ENCODE results near the gene STXBP1. TPM values are rescaled to one million over a fixed set of nuclear protein-coding genes. Genes with fewer than 3 reads are reported as not detected.
A peak's percentile ranks its signal among the peaks of the same experiment; 100 is the strongest.

The STXBP1 gene
- total RNA-seq, 1 experiment from 2014 or later: 0.36 TPM

- no peaks in the 10 kb centered on the region for H3K36me3 ChIP-seq
- H3K9me3 ChIP-seq: no peaks in the 10 kb centered on the region
- DNase-seq: no peak
These were observed 21.9 kb downstream of the STXBP1 start for GRCh38 chr9:127634021-127634420.

DNA sequence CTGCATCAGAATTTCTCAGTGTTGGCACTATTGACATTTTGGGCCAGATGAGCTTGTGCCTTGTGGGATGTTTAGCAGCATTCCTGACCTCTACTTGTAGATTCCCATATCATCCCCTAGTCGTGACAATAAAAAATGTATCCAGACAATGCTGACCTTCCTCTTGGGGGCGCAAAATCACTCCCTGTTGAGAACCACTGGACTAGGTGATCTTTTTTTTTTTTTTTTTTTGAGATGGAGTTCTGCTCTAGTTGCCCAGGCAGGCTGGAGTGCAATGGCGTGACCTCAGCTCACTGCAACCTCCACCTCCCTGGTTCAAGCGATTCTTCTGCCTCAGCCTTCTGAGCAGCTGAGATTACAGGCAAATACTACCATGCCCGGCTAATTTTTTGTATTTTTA lies 22.6 kb downstream of the STXBP1 start:
- Histone ChIP-seq H3K27me3 (no peaks in the 10 kb centered on the region), H3K36me3 (no peaks in the 10 kb centered on the region), H3K4me3 (no peak overlapping the region), H3K9me3 (no peaks in the 10 kb centered on the region)
- DNase-seq: no peak

More at GRCh38 chr9:127634021-127634420, 21.9 kb downstream of the STXBP1 start:
- no peaks in the 10 kb centered on the region for H3K27me3 ChIP-seq
- H3K4me3 ChIP-seq: no peak overlapping the region

GRCh38 chr9:127635201-127635735 lies 23.2 kb downstream of the STXBP1 start:
- Histone ChIP-seq H3K9me3 (no peaks in the 10 kb centered on the region), H3K27me3 (no peaks in the 10 kb centered on the region), H3K36me3 (no peaks in the 10 kb centered on the region), H3K4me3 (no peak overlapping the region)
- DNase-seq: no peak

DNA sequence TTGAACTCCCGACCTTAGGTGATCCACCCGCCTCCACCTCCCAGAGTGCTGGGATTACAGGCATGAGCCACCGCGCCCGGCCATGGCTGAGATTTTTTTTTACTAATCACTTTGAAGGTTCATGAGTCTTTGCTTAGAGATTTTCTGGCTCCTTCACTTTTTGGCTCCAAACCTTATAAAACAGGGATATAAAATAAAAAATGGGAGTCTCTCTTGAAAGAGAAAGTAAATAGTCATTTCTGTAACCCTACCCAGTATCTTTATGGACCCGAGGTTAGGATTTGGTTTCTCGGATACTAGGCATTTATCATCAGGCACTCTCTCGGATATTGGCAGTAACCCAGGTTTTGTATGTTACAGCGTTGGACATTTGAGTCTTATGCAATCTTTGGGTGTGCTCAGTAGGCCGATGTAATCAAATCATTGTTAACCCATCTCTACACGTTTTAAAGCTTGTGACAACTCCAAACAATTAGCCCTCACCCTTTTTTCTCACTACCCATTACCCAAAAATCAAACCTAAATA lies 25.3 kb downstream of the STXBP1 start:
- DNase-seq: peak; percentile 43
- no peaks in the 10 kb centered on the region for H3K36me3 ChIP-seq
- peak overlapping the region; percentile 15 for H3K4me3 ChIP-seq
- no peaks in the 10 kb centered on the region for H3K27me3 ChIP-seq
- no peaks in the 10 kb centered on the region for H3K9me3 ChIP-seq

- no peaks in the 10 kb centered on the region for H3K36me3 ChIP-seq
- no peak for DNase-seq
- H3K27me3 ChIP-seq: no peaks in the 10 kb centered on the region
- H3K4me3 ChIP-seq: no peak overlapping the region
- H3K9me3 ChIP-seq: no peaks in the 10 kb centered on the region
These were observed 28.9 kb downstream of the STXBP1 start for GRCh38 chr9:127640908-127641545.

DNA sequence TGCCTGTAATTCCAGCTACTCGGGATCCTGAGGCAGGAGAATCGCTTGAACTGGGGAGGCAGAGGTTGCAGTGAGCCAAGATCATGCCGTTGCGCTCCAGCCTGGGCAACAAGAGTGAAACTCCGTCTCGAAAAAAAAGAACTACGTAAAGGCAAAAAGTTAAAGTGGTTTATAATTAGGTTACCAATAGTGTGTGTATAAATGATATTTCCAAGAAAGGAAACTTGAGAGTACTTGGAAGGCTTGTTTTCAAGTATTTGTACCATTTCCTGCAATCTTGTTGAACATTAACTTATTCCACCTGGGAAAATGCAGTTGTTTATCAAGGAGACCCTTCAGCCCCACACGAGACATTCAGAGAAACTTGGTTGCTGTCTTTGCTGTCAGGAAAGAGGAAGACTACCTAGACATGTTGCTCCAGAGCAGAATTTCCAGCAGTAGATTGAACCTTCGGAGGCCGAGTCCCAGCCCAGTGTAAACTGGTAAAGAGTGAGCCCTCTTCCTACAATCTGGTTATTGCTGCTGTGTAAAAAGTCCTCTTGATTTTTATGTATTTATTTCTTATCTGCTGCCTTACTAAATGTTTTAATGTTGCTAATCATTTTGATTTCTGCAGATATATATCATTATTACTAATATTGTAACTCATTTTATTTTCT lies 30.1 kb downstream of the STXBP1 start:
- no peaks in the 10 kb centered on the region for H3K36me3 ChIP-seq
- DNase-seq: no peak
- no peaks in the 10 kb centered on the region for H3K9me3 ChIP-seq
- H3K4me3 ChIP-seq: no peak overlapping the region
- no peaks in the 10 kb centered on the region for H3K27me3 ChIP-seq

GRCh38 chr9:127644146-127644827 lies 32.2 kb downstream of the STXBP1 start:
- Histone ChIP-seq H3K27me3 (no peaks in the 10 kb centered on the region), H3K36me3 (no peaks in the 10 kb centered on the region), H3K9me3 (no peaks in the 10 kb centered on the region), H3K4me3 (no peak overlapping the region)
- no peak for DNase-seq

GRCh38 chr9:127644943-127645342 lies 32.9 kb downstream of the STXBP1 start:
- no peak for DNase-seq
- H3K36me3 ChIP-seq: no peaks in the 10 kb centered on the region
- no peaks in the 10 kb centered on the region for H3K9me3 ChIP-seq
- no peak overlapping the region for H3K4me3 ChIP-seq
- H3K27me3 ChIP-seq: no peaks in the 10 kb centered on the region

DNA sequence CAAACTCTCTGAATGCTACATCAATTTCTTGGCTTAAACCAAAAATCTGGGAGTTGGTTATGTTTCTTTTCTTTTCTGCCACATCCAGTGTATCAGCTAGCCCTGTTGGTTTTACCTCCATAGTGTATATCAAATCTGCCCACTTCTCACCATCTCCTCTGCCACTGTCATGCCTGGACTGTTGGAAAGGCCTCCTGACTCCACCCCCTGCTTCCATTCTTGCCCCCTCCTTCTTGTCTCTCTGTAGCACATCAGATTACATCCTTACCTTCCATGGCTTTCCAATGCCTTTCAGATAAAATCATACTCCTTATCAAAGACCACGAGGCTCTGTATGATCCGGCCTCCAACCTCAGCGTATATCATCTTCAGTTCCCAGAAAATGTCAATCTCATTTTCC lies 35.4 kb downstream of the STXBP1 start:
- H3K36me3 ChIP-seq: no peaks in the 10 kb centered on the region
- DNase-seq: no peak
- H3K9me3 ChIP-seq: no peaks in the 10 kb centered on the region
- no peaks in the 10 kb centered on the region for H3K27me3 ChIP-seq
- no peak overlapping the region for H3K4me3 ChIP-seq

GRCh38 chr9:127650518-127650917 lies 38.4 kb downstream of the STXBP1 start:
- Histone ChIP-seq H3K9me3 (no peaks in the 10 kb centered on the region), H3K4me3 (no peak overlapping the region)

GRCh38 chr9:127651697-127652610 lies 39.9 kb downstream of the STXBP1 start:
- H3K4me3 ChIP-seq: no peak overlapping the region
- H3K9me3 ChIP-seq: no peaks in the 10 kb centered on the region
- H3K36me3 ChIP-seq: no peaks in the 10 kb centered on the region
- H3K27me3 ChIP-seq: no peaks in the 10 kb centered on the region
- no peak for DNase-seq

More at GRCh38 chr9:127650518-127650917, 38.4 kb downstream of the STXBP1 start:
- no peaks in the 10 kb centered on the region for H3K27me3 ChIP-seq
- DNase-seq: no peak
- H3K36me3 ChIP-seq: no peaks in the 10 kb centered on the region

DNA sequence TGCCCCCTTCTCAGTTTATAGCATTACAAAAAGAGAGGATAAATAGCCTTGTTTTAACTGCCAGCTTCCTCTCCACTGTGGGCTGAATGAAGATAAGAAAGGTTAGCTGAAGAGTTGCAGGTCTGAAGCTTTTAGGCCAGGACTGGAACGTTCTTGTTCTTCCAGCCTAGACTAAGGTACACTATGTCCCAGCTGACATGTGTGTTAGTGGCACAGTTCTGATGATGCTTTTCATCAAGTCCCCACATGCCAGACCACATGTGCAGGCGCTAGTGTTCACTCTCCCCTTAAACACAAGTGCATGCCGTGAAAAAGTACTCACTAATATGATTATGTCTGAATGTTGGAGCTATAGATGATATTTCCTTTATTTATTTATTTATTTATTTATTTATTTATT lies 40.7 kb downstream of the STXBP1 start:
- Histone ChIP-seq H3K4me3 (no peak overlapping the region), H3K36me3 (no peaks in the 10 kb centered on the region), H3K27me3 (no peaks in the 10 kb centered on the region), H3K9me3 (no peaks in the 10 kb centered on the region)
- DNase-seq: no peak

- Histone ChIP-seq H3K9me3 (no peaks in the 10 kb centered on the region), H3K36me3 (no peaks in the 10 kb centered on the region), H3K4me3 (no peak overlapping the region), H3K27me3 (no peaks in the 10 kb centered on the region)
- no peak for DNase-seq
These were observed 42.5 kb downstream of the STXBP1 start for GRCh38 chr9:127654619-127655018.

DNA sequence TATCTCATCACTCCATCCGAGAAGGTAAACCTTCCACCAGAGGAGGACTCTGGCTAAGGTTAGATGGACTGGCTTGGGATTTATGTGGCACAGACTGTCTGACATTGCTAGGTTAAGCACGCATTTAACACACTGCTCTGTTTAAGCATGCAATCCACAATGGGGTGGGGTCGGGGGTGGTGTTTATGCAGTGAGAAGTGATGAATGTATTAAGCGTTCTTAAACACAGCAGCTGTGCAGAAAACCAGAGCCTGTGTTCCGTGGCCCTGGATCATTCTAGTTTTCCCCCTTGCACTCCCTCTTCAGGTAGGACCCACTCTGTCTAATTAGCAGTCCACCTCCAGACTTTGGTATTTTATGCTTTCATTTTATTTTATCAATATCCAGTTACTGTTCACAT lies 46.4 kb downstream of the STXBP1 start:
- Histone ChIP-seq H3K36me3 (no peaks in the 10 kb centered on the region), H3K9me3 (no peaks in the 10 kb centered on the region), H3K27me3 (no peaks in the 10 kb centered on the region), H3K4me3 (no peak overlapping the region)
- no peak for DNase-seq

GRCh38 chr9:127660886-127661741 lies 49.0 kb downstream of the STXBP1 start:
- no peak for DNase-seq
- no peaks in the 10 kb centered on the region for H3K36me3 ChIP-seq
- no peaks in the 10 kb centered on the region for H3K9me3 ChIP-seq
- no peak overlapping the region for H3K4me3 ChIP-seq
- H3K27me3 ChIP-seq: no peaks in the 10 kb centered on the region

DNA sequence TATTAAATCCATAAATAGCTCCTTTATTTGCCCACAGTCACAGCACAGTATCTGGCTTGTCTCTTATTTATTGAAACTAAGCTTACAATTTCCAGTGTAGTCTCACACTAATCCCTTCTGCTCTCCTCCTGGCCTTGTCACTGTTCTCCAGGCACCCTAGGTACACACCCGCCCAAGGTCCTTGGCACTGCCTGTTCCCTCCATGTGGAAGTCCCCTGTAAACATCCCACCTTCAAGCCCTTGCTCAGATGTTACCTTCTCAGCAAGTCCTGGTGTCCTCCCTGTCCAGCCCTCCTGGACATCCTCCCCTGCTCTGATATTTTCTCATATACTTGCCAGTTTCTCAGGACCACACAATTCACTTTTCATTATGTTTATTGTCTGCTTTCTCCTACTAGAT lies 50.5 kb downstream of the STXBP1 start:
- Histone ChIP-seq H3K27me3 (no peaks in the 10 kb centered on the region), H3K9me3 (no peaks in the 10 kb centered on the region), H3K4me3 (no peak overlapping the region), H3K36me3 (no peaks in the 10 kb centered on the region)
- DNase-seq: no peak
